Esophagus squamous epithelium (tissue), 4 donors: Measurements from ENCODE around the gene EHF.

Source experiments
- POLR2A ChIP-seq, 4 donors: fragments of 450-650 bp; IDR thresholded peaks; one replicate each; pipeline ENCODE4 v1.6.1; 2017; ENCODE audit warnings: antibody characterized with exemption in 4 of 4, mild to moderate bottlenecking in 4 of 4, moderate library complexity in 3 of 4
- TF ChIP-seq, protein P1 (sequence below), 6 experiments: fragments of 450-650 bp in 4 of 6; fragments of 200-600 bp in 2 of 6; sonication (generic) in 2 of 6; IDR thresholded peaks; one replicate each; pipeline ENCODE4 v1.5.1; 2016 to 2019; ENCODE audit warnings: antibody characterized with exemption in 6 of 6, mild to moderate bottlenecking in 4 of 6, moderate library complexity in 4 of 6

DNA sequence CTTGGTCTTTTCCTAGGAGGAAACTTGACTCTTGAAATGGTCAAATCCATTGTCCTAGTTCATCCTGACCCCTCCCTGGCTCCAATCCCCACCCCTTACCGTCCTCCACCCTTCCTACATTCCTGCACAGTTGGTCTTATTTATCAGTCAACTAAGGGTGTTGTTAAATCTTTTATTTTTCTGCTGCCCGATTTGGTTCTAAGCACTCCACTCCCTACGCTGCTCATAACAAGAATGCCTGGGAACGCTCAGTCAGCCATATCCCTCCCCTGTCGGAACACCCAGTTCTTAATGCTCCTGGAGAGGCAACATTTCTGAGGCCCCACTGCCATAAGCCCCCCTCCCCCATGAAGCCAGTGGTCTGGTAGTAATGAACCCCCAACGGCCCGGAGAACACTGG is 9.7 kb downstream of the EHF start:
- TF ChIP-seq POLR2A (IDR thresholded peaks at IDR 0.05): no peak
- TF ChIP-seq, protein P1, sequence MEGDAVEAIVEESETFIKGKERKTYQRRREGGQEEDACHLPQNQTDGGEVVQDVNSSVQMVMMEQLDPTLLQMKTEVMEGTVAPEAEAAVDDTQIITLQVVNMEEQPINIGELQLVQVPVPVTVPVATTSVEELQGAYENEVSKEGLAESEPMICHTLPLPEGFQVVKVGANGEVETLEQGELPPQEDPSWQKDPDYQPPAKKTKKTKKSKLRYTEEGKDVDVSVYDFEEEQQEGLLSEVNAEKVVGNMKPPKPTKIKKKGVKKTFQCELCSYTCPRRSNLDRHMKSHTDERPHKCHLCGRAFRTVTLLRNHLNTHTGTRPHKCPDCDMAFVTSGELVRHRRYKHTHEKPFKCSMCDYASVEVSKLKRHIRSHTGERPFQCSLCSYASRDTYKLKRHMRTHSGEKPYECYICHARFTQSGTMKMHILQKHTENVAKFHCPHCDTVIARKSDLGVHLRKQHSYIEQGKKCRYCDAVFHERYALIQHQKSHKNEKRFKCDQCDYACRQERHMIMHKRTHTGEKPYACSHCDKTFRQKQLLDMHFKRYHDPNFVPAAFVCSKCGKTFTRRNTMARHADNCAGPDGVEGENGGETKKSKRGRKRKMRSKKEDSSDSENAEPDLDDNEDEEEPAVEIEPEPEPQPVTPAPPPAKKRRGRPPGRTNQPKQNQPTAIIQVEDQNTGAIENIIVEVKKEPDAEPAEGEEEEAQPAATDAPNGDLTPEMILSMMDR (IDR thresholded peaks at IDR 0.05): no peak
